ENCODE data around the gene IPPK. TPM values are rescaled to one million over a fixed set of nuclear protein-coding genes. Genes with fewer than 3 reads are reported as not detected.

IPPK gene
- total RNA-seq, 1 experiment from 2014 or later: 10.6 TPM

GRCh38 chr9:92637886-92638620 is 31.9 kb downstream of the IPPK start:
- intact Hi-C loops (cut with micrococcal nuclease): no loop called here
- H3K36me3 ChIP-seq (ENCODE audit: low read depth, low read length): peaks cover 18% of the 10 kb centered on the region

GRCh38 chr9:92637326-92637725 is 32.6 kb downstream of the IPPK start:
- CTCF ChIA-PET: no interaction called here
- H3K36me3 ChIP-seq (ENCODE audit: low read depth, low read length): peaks cover 23% of the 10 kb centered on the region
- intact Hi-C loops (cut with micrococcal nuclease): no loop called here
- ATAC-seq: no peak
- H3K4me1 ChIP-seq (ENCODE audit: insufficient read depth, low read length): no peaks in the 10 kb centered on the region
- no peak overlapping the region for H3K4me2 ChIP-seq (ENCODE audit: low read length)
- H3F3A ChIP-seq (ENCODE audit: low read length, unreplicated experiment): no peaks in the 10 kb centered on the region
- BruUV-seq (replicated peaks): no TSS peak
- no peaks in the 10 kb centered on the region for H4K20me1 ChIP-seq (ENCODE audit: low read length)
- no peak overlapping the region for H3K9ac ChIP-seq (ENCODE audit: low read length)
- no peak overlapping the region for H2AFZ ChIP-seq (ENCODE audit: low read length)
- no peaks in the 10 kb centered on the region for H3K79me2 ChIP-seq (ENCODE audit: low read length)
- no peak overlapping the region for H3K27ac ChIP-seq (ENCODE audit: low read length)
- POLR2A ChIA-PET (ENCODE audit: unreplicated experiment): no interaction called here
- DNase-seq: no peak
- H3K27me3 ChIP-seq (ENCODE audit: low read length): no peaks in the 10 kb centered on the region
- no peak overlapping the region for H3K4me3 ChIP-seq (ENCODE audit: low read length)
- H3K9me3 ChIP-seq (ENCODE audit: low read length): no peaks in the 10 kb centered on the region
- TF ChIP-seq EZH2 (IDR thresholded peaks at IDR 0.05; ENCODE audit: low read length, unreplicated experiment) (no peak), CTCF (conservative IDR thresholded peaks at IDR 0.05; ENCODE audit: low read depth, low read length) (no peak), EZH2phosphoT487 (IDR thresholded peaks at IDR 0.05; ENCODE audit: borderline replicate concordance, low read length) (no peak)
- no peaks in the 10 kb centered on the region for H3K9me2 ChIP-seq (replicated peaks; ENCODE audit: low read length)

More at GRCh38 chr9:92637886-92638620, 31.9 kb downstream of the IPPK start:
- H3K9ac ChIP-seq (ENCODE audit: low read length): no peak overlapping the region
- TF ChIP-seq EZH2 (IDR thresholded peaks at IDR 0.05; ENCODE audit: low read length, unreplicated experiment) (no peak), CTCF (conservative IDR thresholded peaks at IDR 0.05; ENCODE audit: low read depth, low read length) (no peak), EZH2phosphoT487 (IDR thresholded peaks at IDR 0.05; ENCODE audit: borderline replicate concordance, low read length) (no peak)
- H3K27me3 ChIP-seq (ENCODE audit: low read length): no peaks in the 10 kb centered on the region
- no peaks in the 10 kb centered on the region for H3K4me1 ChIP-seq (ENCODE audit: insufficient read depth, low read length)
- ATAC-seq (no peak), DNase-seq (no peak)
- H3K4me2 ChIP-seq (ENCODE audit: low read length): no peak overlapping the region
- H2AFZ ChIP-seq (ENCODE audit: low read length): no peak overlapping the region
- H3F3A ChIP-seq (ENCODE audit: low read length, unreplicated experiment): no peaks in the 10 kb centered on the region
- no peak overlapping the region for H3K27ac ChIP-seq (ENCODE audit: low read length)
- no peaks in the 10 kb centered on the region for H4K20me1 ChIP-seq (ENCODE audit: low read length)
- POLR2A ChIA-PET (ENCODE audit: unreplicated experiment): no interaction called here
- no TSS peak for BruUV-seq (replicated peaks)
- H3K79me2 ChIP-seq (ENCODE audit: low read length): no peaks in the 10 kb centered on the region
- CTCF ChIA-PET: no interaction called here
- no peak overlapping the region for H3K4me3 ChIP-seq (ENCODE audit: low read length)
- H3K9me3 ChIP-seq (ENCODE audit: low read length): no peaks in the 10 kb centered on the region
- no peaks in the 10 kb centered on the region for H3K9me2 ChIP-seq (replicated peaks; ENCODE audit: low read length)

- no peaks in the 10 kb centered on the region for H4K20me1 ChIP-seq (ENCODE audit: low read length)
- no peak overlapping the region for H2AFZ ChIP-seq (ENCODE audit: low read length)
- ChIA-PET POLR2A (ENCODE audit: unreplicated experiment) (interaction anchor here (0.7 kb wide), 1 partner anchor 24 kb away, joined by 10 read pairs; no protein-coding TSS in a partner anchor), CTCF (no interaction called here)
- no peaks in the 10 kb centered on the region for H3K79me2 ChIP-seq (ENCODE audit: low read length)
- H3K9me2 ChIP-seq (replicated peaks; ENCODE audit: low read length): no peaks in the 10 kb centered on the region
- no peaks in the 10 kb centered on the region for H3K27me3 ChIP-seq (ENCODE audit: low read length)
- no peaks in the 10 kb centered on the region for H3K9me3 ChIP-seq (ENCODE audit: low read length)
- H3K4me3 ChIP-seq (ENCODE audit: low read length): no peak overlapping the region
- intact Hi-C loops (cut with micrococcal nuclease): no loop called here
- H3K4me2 ChIP-seq (ENCODE audit: low read length): no peak overlapping the region
- H3K9ac ChIP-seq (ENCODE audit: low read length): no peak overlapping the region
- H3K27ac ChIP-seq (ENCODE audit: low read length): no peak overlapping the region
- TF ChIP-seq EZH2phosphoT487 (IDR thresholded peaks at IDR 0.05; ENCODE audit: borderline replicate concordance, low read length) (no peak), CTCF (conservative IDR thresholded peaks at IDR 0.05; ENCODE audit: low read depth, low read length) (no peak; the same call in 1 of the 2 replicates), EZH2 (IDR thresholded peaks at IDR 0.05; ENCODE audit: low read length, unreplicated experiment) (no peak)
- no peak for DNase-seq
- no peak for ATAC-seq
- peaks cover 30% of the 10 kb centered on the region for H3K36me3 ChIP-seq (ENCODE audit: low read depth, low read length)
- no TSS peak for BruUV-seq (replicated peaks)
- no peaks in the 10 kb centered on the region for H3F3A ChIP-seq (ENCODE audit: low read length, unreplicated experiment)
- H3K4me1 ChIP-seq (ENCODE audit: insufficient read depth, low read length): no peaks in the 10 kb centered on the region
Measured at GRCh38 chr9:92636627-92637026, 33.3 kb downstream of the IPPK start.
